HEK293 (cell line): Measurements from ENCODE around the gene EBI3.

Experiments
- BCL6B ChIP-seq: fragments of 450-650 bp; formaldehyde crosslinking; IDR thresholded peaks from 2 replicates; pipeline ENCODE4 v1.5.1; 2017; ENCODE audit warnings: missing biosample characterization, missing genetic modification characterization
- IKZF3 ChIP-seq: fragments of 450-650 bp; IDR thresholded peaks from 2 replicates; pipeline ENCODE4 v1.5.0; 2018; ENCODE audit warnings: missing biosample characterization, mild to moderate bottlenecking, missing genetic modification characterization, moderate library complexity
- OVOL3 ChIP-seq: fragments of 450-650 bp; formaldehyde crosslinking; IDR thresholded peaks from 2 replicates; pipeline ENCODE4 v1.5.1; 2016; ENCODE audit warnings: missing biosample characterization, missing genetic modification characterization
- PRDM10 ChIP-seq: fragments of 450-650 bp; formaldehyde crosslinking; IDR thresholded peaks from 2 replicates; pipeline ENCODE4 v1.5.1; 2016; ENCODE audit warnings: missing biosample characterization, missing genetic modification characterization
- ZNF157 ChIP-seq: fragments of 450-650 bp; formaldehyde crosslinking; IDR thresholded peaks from 2 replicates; pipeline ENCODE4 v1.5.1; 2016; ENCODE audit warnings: missing biosample characterization, missing genetic modification characterization
- ZNF175 ChIP-seq: fragments of 450-650 bp; formaldehyde crosslinking; IDR thresholded peaks from 2 replicates; pipeline ENCODE4 v1.5.1; 2016; ENCODE audit warnings: missing biosample characterization, missing genetic modification characterization
- ZNF280C ChIP-seq: fragments of 450-650 bp; formaldehyde crosslinking; IDR thresholded peaks from 2 replicates; pipeline ENCODE4 v1.5.1; 2016; ENCODE audit warnings: missing biosample characterization, missing genetic modification characterization
- ZNF354C ChIP-seq: fragments of 450-650 bp; formaldehyde crosslinking; IDR thresholded peaks from 2 replicates; pipeline ENCODE4 v1.5.1; 2016; ENCODE audit warnings: missing biosample characterization, missing genetic modification characterization, low read depth, borderline replicate concordance
- ZNF366 ChIP-seq: fragments of 450-650 bp; formaldehyde crosslinking; conservative IDR thresholded peaks from 2 replicates; pipeline ENCODE4 v1.5.1; 2016; ENCODE audit warnings: missing biosample characterization, missing genetic modification characterization
- ZNF639 ChIP-seq: fragments of 450-650 bp; formaldehyde crosslinking; IDR thresholded peaks from 2 replicates; pipeline ENCODE4 v1.5.1; 2016; ENCODE audit warnings: missing biosample characterization, missing genetic modification characterization
- ZNF677 ChIP-seq: fragments of 450-650 bp; IDR thresholded peaks from 2 replicates; pipeline ENCODE4 v1.5.0; 2018; ENCODE audit warnings: missing biosample characterization, mild to moderate bottlenecking, missing genetic modification characterization, moderate library complexity
- ZNF692 ChIP-seq: fragments of 450-650 bp; formaldehyde crosslinking; IDR thresholded peaks from 2 replicates; pipeline ENCODE4 v1.5.1; 2016; ENCODE audit warnings: missing biosample characterization, missing genetic modification characterization
- TF ChIP-seq, protein P1 (sequence below): sonication (generic); formaldehyde crosslinking; IDR thresholded peaks from 2 replicates; pipeline ENCODE4 v1.8.1; 2022; ENCODE audit warnings: mild to moderate bottlenecking, moderate library complexity, missing genetic modification reagents
- TF ChIP-seq, protein P2 (sequence below): fragments of 450-650 bp; formaldehyde crosslinking; conservative IDR thresholded peaks from 2 replicates; pipeline ENCODE4 v1.5.1; 2016; ENCODE audit warnings: low read depth, missing biosample characterization, missing genetic modification characterization
- TF ChIP-seq, protein P3 (sequence below): fragments of 450-650 bp; formaldehyde crosslinking; IDR thresholded peaks from 2 replicates; pipeline ENCODE4 v1.5.1; 2016; ENCODE audit warnings: missing biosample characterization, missing genetic modification characterization

The EBI3 gene

DNA sequence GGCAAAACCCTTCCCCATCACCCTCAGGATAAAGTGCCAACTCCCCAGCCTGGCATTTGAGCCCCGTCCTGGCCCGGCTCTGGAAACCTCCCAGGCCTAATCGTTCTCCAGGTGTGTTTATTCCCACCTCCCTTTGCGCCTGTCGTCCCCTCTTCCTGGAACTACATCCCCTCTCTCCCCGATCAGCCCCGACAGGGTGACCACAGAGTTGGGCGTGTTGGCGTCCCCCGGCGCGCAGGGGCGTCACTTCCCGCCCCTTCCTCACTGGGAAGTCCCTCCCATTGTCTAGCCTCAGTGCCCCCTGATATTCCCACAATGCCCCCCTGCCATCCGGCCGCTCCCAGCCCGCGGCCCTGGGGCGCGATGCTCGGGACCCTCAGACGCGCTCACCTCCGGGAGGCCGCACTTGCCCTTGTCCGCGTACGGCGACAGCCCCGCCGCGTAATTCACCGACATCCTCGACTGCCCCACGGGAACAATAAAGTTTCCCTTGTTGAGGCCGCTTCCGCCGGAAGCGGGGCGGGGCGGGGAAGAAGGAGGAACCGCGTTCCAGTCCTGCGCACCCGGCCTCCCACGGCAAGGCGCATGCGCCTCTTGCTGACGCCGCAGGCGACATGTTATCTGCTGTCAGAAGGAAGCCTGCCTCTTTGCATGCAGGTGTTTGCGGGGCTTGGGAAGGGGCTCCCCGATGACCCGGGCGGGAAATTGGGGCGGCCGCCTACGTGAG, 47.1 kb upstream of the EBI3 start, which contains the start of the genes ANKRD24 and SIRT6 (continued):
- TF ChIP-seq PRDM10 (tag by site-specific recombination) (peak; percentile 93), ZNF692 (tag by site-specific recombination) (peak; percentile 84), OVOL3 (tag by site-specific recombination) (no peak; the same call in 1 of the 2 replicates), ZNF354C (no peak), ZNF366 (tag by site-specific recombination) (peak; percentile 51), ZNF157 (tag by site-specific recombination) (no peak), ZNF677 (tag by site-specific recombination) (no peak), IKZF3 (peak; percentile 49; the same call in 1 of the 2 replicates), ZNF280C (tag by site-specific recombination) (no peak), ZNF175 (tag by site-specific recombination) (no peak), BCL6B (no peak), ZNF639 (tag by site-specific recombination) (peak; percentile 94)
- TF ChIP-seq, protein P1, sequence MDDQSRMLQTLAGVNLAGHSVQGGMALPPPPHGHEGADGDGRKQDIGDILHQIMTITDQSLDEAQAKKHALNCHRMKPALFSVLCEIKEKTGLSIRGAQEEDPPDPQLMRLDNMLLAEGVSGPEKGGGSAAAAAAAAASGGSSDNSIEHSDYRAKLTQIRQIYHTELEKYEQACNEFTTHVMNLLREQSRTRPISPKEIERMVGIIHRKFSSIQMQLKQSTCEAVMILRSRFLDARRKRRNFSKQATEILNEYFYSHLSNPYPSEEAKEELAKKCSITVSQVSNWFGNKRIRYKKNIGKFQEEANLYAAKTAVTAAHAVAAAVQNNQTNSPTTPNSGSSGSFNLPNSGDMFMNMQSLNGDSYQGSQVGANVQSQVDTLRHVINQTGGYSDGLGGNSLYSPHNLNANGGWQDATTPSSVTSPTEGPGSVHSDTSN (CRISPR knock-in tag) = 0 out of 2 replicates have a peak, but pooled peaks have one; percentile 62
- TF ChIP-seq, protein P2, sequence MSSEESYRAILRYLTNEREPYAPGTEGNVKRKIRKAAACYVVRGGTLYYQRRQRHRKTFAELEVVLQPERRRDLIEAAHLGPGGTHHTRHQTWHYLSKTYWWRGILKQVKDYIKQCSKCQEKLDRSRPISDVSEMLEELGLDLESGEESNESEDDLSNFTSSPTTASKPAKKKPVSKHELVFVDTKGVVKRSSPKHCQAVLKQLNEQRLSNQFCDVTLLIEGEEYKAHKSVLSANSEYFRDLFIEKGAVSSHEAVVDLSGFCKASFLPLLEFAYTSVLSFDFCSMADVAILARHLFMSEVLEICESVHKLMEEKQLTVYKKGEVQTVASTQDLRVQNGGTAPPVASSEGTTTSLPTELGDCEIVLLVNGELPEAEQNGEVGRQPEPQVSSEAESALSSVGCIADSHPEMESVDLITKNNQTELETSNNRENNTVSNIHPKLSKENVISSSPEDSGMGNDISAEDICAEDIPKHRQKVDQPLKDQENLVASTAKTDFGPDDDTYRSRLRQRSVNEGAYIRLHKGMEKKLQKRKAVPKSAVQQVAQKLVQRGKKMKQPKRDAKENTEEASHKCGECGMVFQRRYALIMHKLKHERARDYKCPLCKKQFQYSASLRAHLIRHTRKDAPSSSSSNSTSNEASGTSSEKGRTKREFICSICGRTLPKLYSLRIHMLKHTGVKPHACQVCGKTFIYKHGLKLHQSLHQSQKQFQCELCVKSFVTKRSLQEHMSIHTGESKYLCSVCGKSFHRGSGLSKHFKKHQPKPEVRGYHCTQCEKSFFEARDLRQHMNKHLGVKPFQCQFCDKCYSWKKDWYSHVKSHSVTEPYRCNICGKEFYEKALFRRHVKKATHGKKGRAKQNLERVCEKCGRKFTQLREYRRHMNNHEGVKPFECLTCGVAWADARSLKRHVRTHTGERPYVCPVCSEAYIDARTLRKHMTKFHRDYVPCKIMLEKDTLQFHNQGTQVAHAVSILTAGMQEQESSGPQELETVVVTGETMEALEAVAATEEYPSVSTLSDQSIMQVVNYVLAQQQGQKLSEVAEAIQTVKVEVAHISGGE = peak; percentile 97
- TF ChIP-seq, protein P3, sequence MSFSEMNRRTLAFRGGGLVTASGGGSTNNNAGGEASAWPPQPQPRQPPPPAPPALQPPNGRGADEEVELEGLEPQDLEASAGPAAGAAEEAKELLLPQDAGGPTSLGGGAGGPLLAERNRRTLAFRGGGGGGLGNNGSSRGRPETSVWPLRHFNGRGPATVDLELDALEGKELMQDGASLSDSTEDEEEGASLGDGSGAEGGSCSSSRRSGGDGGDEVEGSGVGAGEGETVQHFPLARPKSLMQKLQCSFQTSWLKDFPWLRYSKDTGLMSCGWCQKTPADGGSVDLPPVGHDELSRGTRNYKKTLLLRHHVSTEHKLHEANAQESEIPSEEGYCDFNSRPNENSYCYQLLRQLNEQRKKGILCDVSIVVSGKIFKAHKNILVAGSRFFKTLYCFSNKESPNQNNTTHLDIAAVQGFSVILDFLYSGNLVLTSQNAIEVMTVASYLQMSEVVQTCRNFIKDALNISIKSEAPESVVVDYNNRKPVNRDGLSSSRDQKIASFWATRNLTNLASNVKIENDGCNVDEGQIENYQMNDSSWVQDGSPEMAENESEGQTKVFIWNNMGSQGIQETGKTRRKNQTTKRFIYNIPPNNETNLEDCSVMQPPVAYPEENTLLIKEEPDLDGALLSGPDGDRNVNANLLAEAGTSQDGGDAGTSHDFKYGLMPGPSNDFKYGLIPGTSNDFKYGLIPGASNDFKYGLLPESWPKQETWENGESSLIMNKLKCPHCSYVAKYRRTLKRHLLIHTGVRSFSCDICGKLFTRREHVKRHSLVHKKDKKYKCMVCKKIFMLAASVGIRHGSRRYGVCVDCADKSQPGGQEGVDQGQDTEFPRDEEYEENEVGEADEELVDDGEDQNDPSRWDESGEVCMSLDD = no peak; the same call in 1 of the 2 replicates
